ENCODE results near the gene RFXANK. TPM values are rescaled to one million over a fixed set of nuclear protein-coding genes. Genes with fewer than 3 reads are reported as not detected.
A peak's percentile ranks its signal among the peaks of the same experiment; 100 is the strongest.

The RFXANK gene
- total RNA-seq, 4 donors from 2014 or later: 25.2 to 48.0 (median 32.1) TPM

DNA sequence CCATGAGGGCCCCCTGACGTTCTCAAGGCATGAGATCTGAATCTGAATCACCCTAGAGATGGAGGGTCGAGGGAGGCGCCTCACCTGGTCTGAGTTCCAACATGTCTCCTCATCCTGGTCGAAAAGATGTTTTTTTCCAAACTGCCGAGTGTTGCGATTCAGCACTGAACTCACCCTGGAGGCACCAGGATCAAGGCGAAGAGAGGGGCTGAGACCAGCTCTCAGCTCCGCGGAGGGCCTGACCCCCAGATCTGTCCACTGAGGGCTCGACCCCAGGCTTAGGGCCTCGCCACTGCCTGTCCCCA is 10.6 kb downstream of the RFXANK start:
- peak overlapping the region; percentile 82 to 93 (median 88) for H3K27ac ChIP-seq
- TF ChIP-seq POLR2A (IDR thresholded peaks at IDR 0.05) (no peak), CTCF (IDR thresholded peaks at IDR 0.05) (no peak)
- H3K4me1 ChIP-seq: peaks cover 0 to 30% (median 11%) of the 10 kb centered on the region in 3 donors
- no peaks in the 10 kb centered on the region for H3K9me3 ChIP-seq
- intact Hi-C loops (cut with DNase I): no loop called here
- peaks cover 0 to 15% (median 0%) of the 10 kb centered on the region in 4 donors for H3K27me3 ChIP-seq
- no peak for DNase-seq
- peaks cover 8 to 40% (median 14%) of the 10 kb centered on the region in 3 donors for H3K36me3 ChIP-seq
- WGBS, 2 donors: 11 to 18% methylated on average over 4 to 6 of the region's 11 CpGs
- H3K4me3 ChIP-seq: peak overlapping the region; percentile 50 to 79 (median 68)

GRCh38 chr19:19203012-19203856 is 11.2 kb downstream of the RFXANK start, which contains the start of gene NR2C2AP:
TSS of gene NR2C2AP (minus strand) at chr19:19203414. CDS start at chr19:19203060, 354 bp downstream.
- Histone ChIP-seq H3K4me1 (peaks cover 0 to 32% (median 11%) of the 10 kb centered on the region in 3 donors), H3K27ac (peak within 1 kb of the TSS; percentile 82 to 93 (median 88)), H3K4me3 (peak within 1 kb of the TSS; percentile 50 to 79 (median 68)), H3K27me3 (peaks cover 0 to 21% (median under 1%) of the 10 kb centered on the region in 4 donors), H3K36me3 (peaks cover 8 to 35% (median 12%) of the 10 kb centered on the region in 3 donors), H3K9me3 (no peaks in the 10 kb centered on the region)
- TF ChIP-seq CTCF (IDR thresholded peaks at IDR 0.05): peak in 1 of 6 experiments; percentile 6
- TF ChIP-seq POLR2A (IDR thresholded peaks at IDR 0.05): peak in 1 of 4 donors; percentile 8
- 9 to 18% methylated on average over 20 to 22 of the region's 60 CpGs for WGBS, 2 donors
- peak; percentile 32 for DNase-seq
- intact Hi-C loops (cut with DNase I): no loop called here

DNA sequence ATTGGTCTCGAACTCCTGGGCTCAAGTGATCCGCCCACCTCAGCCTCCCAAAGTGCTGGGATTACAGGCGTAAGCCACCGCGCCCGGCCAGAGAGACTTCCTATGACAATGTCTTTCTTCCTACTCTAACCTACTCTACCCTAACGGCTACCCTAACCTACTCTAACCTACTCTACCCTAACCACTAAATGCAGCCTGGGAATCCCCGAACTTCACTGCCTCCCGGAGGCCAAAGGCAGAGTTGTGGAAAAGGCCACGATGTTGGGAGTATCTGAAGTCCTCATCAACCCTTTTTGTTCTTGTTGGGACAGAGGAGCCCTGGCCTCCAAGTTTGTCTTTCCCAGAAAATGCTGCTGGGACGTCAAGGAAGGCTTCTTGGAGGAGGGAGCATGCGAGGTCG is 12.1 kb downstream of the RFXANK start:
- no peak overlapping the region for H3K27ac ChIP-seq
- TF ChIP-seq POLR2A (IDR thresholded peaks at IDR 0.05) (no peak), CTCF (IDR thresholded peaks at IDR 0.05) (no peak)
- no peak overlapping the region for H3K4me3 ChIP-seq
- DNase-seq: no peak
- peaks cover 0 to 31% (median 2%) of the 10 kb centered on the region in 4 donors for H3K27me3 ChIP-seq
- H3K9me3 ChIP-seq: no peaks in the 10 kb centered on the region
- intact Hi-C loops (cut with DNase I): no loop called here
- H3K4me1 ChIP-seq: peaks cover 0 to 32% (median 11%) of the 10 kb centered on the region in 3 donors
- WGBS, 2 donors: 64 to 73% methylated on average over 12 of the region's 13 CpGs
- peaks cover 5 to 25% (median 5%) of the 10 kb centered on the region in 3 donors for H3K36me3 ChIP-seq

DNA sequence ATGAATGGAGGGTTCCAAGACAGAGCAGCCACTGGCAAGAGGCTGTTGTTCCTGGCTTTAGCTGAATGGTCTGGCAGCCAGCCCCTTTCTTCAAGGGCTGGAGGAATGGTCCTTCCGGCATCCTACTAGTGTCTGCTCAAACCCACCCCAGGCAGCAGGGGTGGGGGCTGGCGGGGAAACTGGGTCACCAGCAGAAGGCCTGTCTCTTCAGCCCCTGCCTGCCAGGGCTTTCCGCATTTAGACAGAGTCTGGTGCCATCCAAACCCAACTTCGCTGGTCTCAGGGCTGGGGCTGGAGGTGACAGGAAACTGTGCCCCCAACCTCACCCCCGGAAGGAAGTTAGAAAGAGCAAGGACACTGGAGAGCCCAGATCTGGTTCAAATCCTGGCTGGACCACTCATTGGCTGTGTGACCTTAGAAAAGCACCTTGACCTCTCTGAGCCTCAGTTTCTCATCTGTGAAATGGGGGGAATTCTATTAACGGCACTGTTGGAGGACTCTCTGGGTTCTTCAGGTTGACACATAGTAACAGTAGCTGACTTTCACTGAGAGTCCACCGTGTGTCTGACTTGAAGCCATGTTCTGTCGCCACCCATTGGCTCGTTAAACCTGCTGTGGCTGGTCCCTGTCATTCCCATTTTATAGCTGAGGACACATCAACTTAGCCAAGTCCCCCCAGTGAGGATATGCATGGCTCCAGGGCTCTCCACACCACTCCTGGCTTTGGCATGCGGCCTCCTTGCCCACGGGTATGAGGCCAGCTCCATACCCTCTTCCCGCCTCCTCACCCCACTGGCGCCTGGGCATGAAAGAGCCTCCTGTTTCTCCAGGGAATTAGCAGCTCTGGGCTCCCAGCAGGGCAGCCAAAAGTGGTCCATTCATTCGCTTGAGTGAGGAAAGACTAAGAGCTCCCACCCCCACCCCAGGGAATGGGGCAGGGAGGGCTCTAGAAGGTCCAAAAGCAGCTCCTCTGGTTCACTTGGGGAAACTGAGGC is 13.7 kb downstream of the RFXANK start:
- Histone ChIP-seq H3K4me3 (no peak overlapping the region), H3K9me3 (no peaks in the 10 kb centered on the region), H3K27ac (no peak overlapping the region), H3K27me3 (peaks cover 0 to 46% (median 2%) of the 10 kb centered on the region in 4 donors), H3K36me3 (peaks cover 0 to 12% (median 5%) of the 10 kb centered on the region in 3 donors), H3K4me1 (peaks cover 0 to 32% (median 11%) of the 10 kb centered on the region in 3 donors)
- TF ChIP-seq CTCF (IDR thresholded peaks at IDR 0.05) (no peak), POLR2A (IDR thresholded peaks at IDR 0.05) (no peak)
- DNase-seq: no peak
- intact Hi-C loops (cut with DNase I): no loop called here
- 45 to 47% methylated on average over 7 to 8 of the region's 14 CpGs for WGBS, 2 donors
